ENCODE data around the gene SPRR2E.
"Not testable (repeated sequence)": the region's sequence is repeated elsewhere in the genome, so short reads cannot be mapped to it uniquely, and the experiment has no call there.

SPRR2E gene

GRCh38 chr1:153113416-153113815 is 19.1 kb upstream of the SPRR2E start, which contains the start of gene SPRR2F:
TSS of gene SPRR2F (minus strand) at chr1:153113516. CDS start at chr1:153112733, 783 bp downstream.
- DNase-seq: no peak
- no peak for TF ChIP-seq CTCF (IDR thresholded peaks at IDR 0.05; ENCODE audit: low read depth, low read length)
- H3K4me3 ChIP-seq (ENCODE audit: low read depth, low read length): no peak within 1 kb of the TSS

DNA sequence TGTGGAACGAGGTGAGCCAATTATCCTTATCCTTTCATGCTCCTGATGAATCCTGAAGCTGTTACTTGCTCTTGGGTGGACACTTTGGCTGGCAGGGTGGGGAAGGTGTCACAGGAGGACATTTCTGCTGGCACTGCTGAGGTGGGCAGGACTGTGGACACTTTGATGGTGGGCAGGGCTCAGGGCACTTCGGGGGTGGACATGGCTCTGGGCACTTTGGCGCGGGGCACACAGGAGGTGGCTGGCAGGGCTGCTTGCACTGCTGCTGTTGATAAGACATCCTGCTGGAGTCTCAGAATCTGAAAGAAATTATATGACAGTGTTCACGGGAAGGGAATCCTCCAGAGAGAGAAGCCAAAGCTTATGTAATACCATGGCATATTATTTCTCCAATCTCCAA is 18.1 kb upstream of the SPRR2E start:
- H3K27me3 ChIP-seq (ENCODE audit: insufficient read depth, low read depth, severe bottlenecking); H3K4me3 ChIP-seq (ENCODE audit: low read depth, low read length); H3K36me3 ChIP-seq; DNase-seq; H3K9me3 ChIP-seq (ENCODE audit: severe bottlenecking); H3K27ac ChIP-seq: not testable (repeated sequence)

More at GRCh38 chr1:153113416-153113815, 19.1 kb upstream of the SPRR2E start, which contains the start of gene SPRR2F:
- no peaks in the 10 kb centered on the region for H3K36me3 ChIP-seq
- no peak within 1 kb of the TSS for H3K27ac ChIP-seq
- H3K9me3 ChIP-seq (ENCODE audit: severe bottlenecking): peaks cover 3% of the 10 kb centered on the region
- no peaks in the 10 kb centered on the region for H3K27me3 ChIP-seq (ENCODE audit: insufficient read depth, low read depth, severe bottlenecking)

- Histone ChIP-seq H3K36me3 (no peaks in the 10 kb centered on the region), H3K4me3 (ENCODE audit: low read depth, low read length) (no peak overlapping the region), H3K27me3 (ENCODE audit: insufficient read depth, low read depth, severe bottlenecking) (no peaks in the 10 kb centered on the region), H3K27ac (no peak overlapping the region), H3K9me3 (ENCODE audit: severe bottlenecking) (peaks cover 5% of the 10 kb centered on the region)
- no peak for DNase-seq
- no peak for TF ChIP-seq CTCF (IDR thresholded peaks at IDR 0.05; ENCODE audit: low read depth, low read length)
Measured at GRCh38 chr1:153100245-153100644, 5.9 kb upstream of the SPRR2E start.

DNA sequence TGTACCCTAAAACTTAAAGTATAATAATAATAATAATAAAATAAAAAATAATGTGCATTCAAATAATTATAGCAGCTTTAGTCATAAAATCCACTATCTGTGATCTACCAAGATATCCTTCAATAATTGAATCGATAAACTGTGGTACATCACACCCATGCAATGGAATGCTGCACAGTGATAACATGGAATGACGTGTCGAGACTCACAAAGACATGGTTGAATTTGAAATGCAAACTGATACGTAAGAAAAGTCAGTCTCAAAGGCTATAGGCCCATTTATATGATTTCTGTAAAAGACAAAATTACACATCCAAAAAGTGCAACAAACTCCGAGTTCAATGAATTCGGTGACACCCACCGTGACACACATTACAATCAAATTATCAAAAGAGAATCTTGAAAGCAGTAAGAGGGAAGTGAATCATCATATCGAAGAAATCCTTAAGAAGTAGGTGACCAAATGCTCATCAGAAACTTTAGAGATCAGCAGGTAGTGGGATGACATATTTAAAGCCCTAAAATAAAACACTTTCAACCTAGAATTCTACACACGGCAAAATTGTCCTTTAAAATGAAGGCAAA is 5.2 kb upstream of the SPRR2E start:
- H3K36me3 ChIP-seq: no peaks in the 10 kb centered on the region
- H3K4me3 ChIP-seq (ENCODE audit: low read depth, low read length): no peak overlapping the region
- DNase-seq: no peak
- no peaks in the 10 kb centered on the region for H3K27me3 ChIP-seq (ENCODE audit: insufficient read depth, low read depth, severe bottlenecking)
- no peak for TF ChIP-seq CTCF (IDR thresholded peaks at IDR 0.05; ENCODE audit: low read depth, low read length)
- no peaks in the 10 kb centered on the region for H3K9me3 ChIP-seq (ENCODE audit: severe bottlenecking)
- H3K27ac ChIP-seq: no peak overlapping the region

DNA sequence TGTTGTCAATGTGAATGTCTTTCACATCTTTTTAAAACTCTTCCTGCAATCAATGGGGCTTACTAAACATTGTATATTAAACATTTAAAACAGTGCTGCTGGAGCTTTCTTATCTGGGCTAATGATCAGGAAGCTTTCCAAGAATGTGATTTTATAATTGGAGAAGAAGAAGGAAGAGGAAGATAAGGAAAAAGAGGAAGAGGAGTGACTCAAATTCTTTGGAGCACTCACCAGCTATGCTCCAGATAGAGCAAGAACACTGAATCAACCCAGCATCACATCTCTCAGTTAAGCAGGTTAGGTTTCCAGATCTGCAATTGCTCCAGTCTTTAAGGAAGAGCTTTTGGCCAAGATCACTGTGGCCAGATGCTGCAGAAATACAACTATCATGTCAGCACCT is 1.4 kb upstream of the SPRR2E start:
- H3K9me3 ChIP-seq (ENCODE audit: severe bottlenecking): no peaks in the 10 kb centered on the region
- no peak overlapping the region for H3K27ac ChIP-seq
- H3K27me3 ChIP-seq (ENCODE audit: insufficient read depth, low read depth, severe bottlenecking): no peaks in the 10 kb centered on the region
- no peak overlapping the region for H3K4me3 ChIP-seq (ENCODE audit: low read depth, low read length)
- no peak for TF ChIP-seq CTCF (IDR thresholded peaks at IDR 0.05; ENCODE audit: low read depth, low read length)
- DNase-seq: no peak
- H3K36me3 ChIP-seq: no peaks in the 10 kb centered on the region

GRCh38 chr1:153087652-153088051 is 6.7 kb downstream of the SPRR2E start:
- Histone ChIP-seq H3K27ac (no peak overlapping the region), H3K9me3 (ENCODE audit: severe bottlenecking) (peaks cover 7% of the 10 kb centered on the region), H3K4me3 (ENCODE audit: low read depth, low read length) (no peak overlapping the region), H3K27me3 (ENCODE audit: insufficient read depth, low read depth, severe bottlenecking) (no peaks in the 10 kb centered on the region), H3K36me3 (no peaks in the 10 kb centered on the region)
- DNase-seq: no peak
- TF ChIP-seq CTCF (IDR thresholded peaks at IDR 0.05; ENCODE audit: low read depth, low read length): no peak
